ENCODE measurements around the gene GUCD1.
"Not testable (repeated sequence)": the region's sequence is repeated elsewhere in the genome, so short reads cannot be mapped to it uniquely, and the experiment has no call there.

- not testable (repeated sequence) for TF ChIP-seq CTCF (IDR thresholded peaks at IDR 0.05; ENCODE audit: insufficient read depth, low read length, poor library complexity, severe bottlenecking); EZH2phosphoT487 (conservative IDR thresholded peaks at IDR 0.05; ENCODE audit: low read length)
Measured at GRCh38 chr22:24530968-24531367, 24.0 kb downstream of the GUCD1 start.

Data from SU-DHL-6 (cell line).